A673 (cell line): ENCODE measurements around the gene SMIM7. TPM values are rescaled to one million over a fixed set of nuclear protein-coding genes. Genes with fewer than 3 reads are reported as not detected.

Source experiments
- BruUV-seq: library from RNA; stranded (reverse); fragments of 400-500 nt; replicated peaks from 2 replicates; lab custom pipeline; 2021; lab: Mats Ljungman, UMichigan
- CTCF ChIA-PET: fragments of 300-600 bp; sonication (Branson Sonifier 250); formaldehyde crosslinking; loops from one replicate; lab custom pipeline; 2022; ENCODE audit warnings: antibody characterized with exemption; lab: Charles Lee
- POLR2A ChIA-PET: fragments of 300-600 bp; sonication (Branson Sonifier 250); formaldehyde crosslinking; loops from one replicate; lab custom pipeline; 2022; ENCODE audit warnings: antibody characterized with exemption; ENCODE audit not compliant: low non-redundant PET; lab: Charles Lee
- DNase-seq: peaks from one replicate; pipeline ENCODE4 v3.0.0-alpha.2; 2015; ENCODE audit warnings: low spot score
- H3K27ac ChIP-seq: fragments of 200-600 bp; sonication (generic); 2 replicates; pipeline ENCODE4 v1.5.1; 2016; ENCODE audit warnings: mixed run types, low read depth, mild to moderate bottlenecking, mixed read lengths, antibody characterized with exemption, low read length; ENCODE audit not compliant: poor library complexity, severe bottlenecking
- H3K27me3 ChIP-seq: fragments of 200-600 bp; sonication (generic); replicated peaks from 2 replicates; pipeline ENCODE4 v1.6.1; 2017; ENCODE audit warnings: mixed run types, low read depth, mild to moderate bottlenecking, mixed read lengths, antibody characterized with exemption, low read length; ENCODE audit not compliant: insufficient read depth, poor library complexity
- H3K36me3 ChIP-seq: fragments of 200-600 bp; sonication (generic); 2 replicates; pipeline ENCODE4 v1.6.1; 2016; ENCODE audit warnings: mixed run types, mild to moderate bottlenecking, mixed read lengths, antibody characterized with exemption, low read length; ENCODE audit not compliant: insufficient read depth, poor library complexity, severe bottlenecking
- H3K4me1 ChIP-seq: fragments of 200-600 bp; sonication (generic); 2 replicates; pipeline ENCODE4 v1.6.1; 2017; ENCODE audit warnings: mixed run types, mild to moderate bottlenecking, mixed read lengths, antibody characterized with exemption, low read length; ENCODE audit not compliant: insufficient read depth, poor library complexity, severe bottlenecking
- H3K4me3 ChIP-seq: fragments of 200-600 bp; sonication (generic); 2 replicates; pipeline ENCODE4 v1.5.1; 2016; ENCODE audit warnings: low read depth, mixed run types, mild to moderate bottlenecking, mixed read lengths, low read length; ENCODE audit not compliant: poor library complexity, severe bottlenecking
- H3K9me3 ChIP-seq: fragments of 200-600 bp; sonication (generic); 2 replicates; pipeline ENCODE4 v1.6.1; 2016; ENCODE audit warnings: mixed run types, low read depth, mild to moderate bottlenecking, mixed read lengths, antibody characterized with exemption, low read length; ENCODE audit not compliant: poor library complexity, severe bottlenecking
- CTCF ChIP-seq: fragments of 300-800, 200-600 bp; sonication (generic); conservative IDR thresholded peaks from 2 replicates; pipeline ENCODE4 v1.5.1; 2017; ENCODE audit warnings: low read depth, mild to moderate bottlenecking, antibody characterized with exemption, low read length, moderate library complexity, mixed read lengths
- EZH2 ChIP-seq: fragments of 200-600 bp; sonication (generic); IDR thresholded peaks from 2 replicates; pipeline ENCODE4 v1.6.1; 2017; ENCODE audit warnings: borderline replicate concordance, low read depth, mild to moderate bottlenecking, mixed read lengths, antibody characterized with exemption, low read length; ENCODE audit not compliant: poor library complexity, severe bottlenecking
- intact Hi-C: fragments of 100-400 bp; cut with micrococcal nuclease; formaldehyde crosslinking; loops from one replicate; pipeline ENCODE4 v1.10.0; 2022; ENCODE audit not compliant: unreplicated experiment
- total RNA-seq: library from RNA; stranded (reverse); gene quantifications from 2 replicates; pipeline ENCODE4 v1.2.3, GENCODE V29; 2021

The SMIM7 gene
- total RNA-seq, 1 experiment from 2014 or later: 82.7 TPM

- CTCF ChIA-PET: no interaction called here
- TF ChIP-seq EZH2: no peak
- TF ChIP-seq CTCF: no peak
- DNase-seq: no peak
- BruUV-seq: no TSS peak
- no peak overlapping the region for H3K4me3 ChIP-seq
- POLR2A ChIA-PET: no interaction called here
- H3K27ac ChIP-seq: no peak overlapping the region
- no peaks in the 10 kb centered on the region for H3K27me3 ChIP-seq
- H3K36me3 ChIP-seq: no peaks in the 10 kb centered on the region
- no peaks in the 10 kb centered on the region for H3K9me3 ChIP-seq
- no peaks in the 10 kb centered on the region for H3K4me1 ChIP-seq
- intact Hi-C loops: no loop called here
These were observed 39.0 kb upstream of the SMIM7 start for GRCh38 chr19:16698914-16699313.

GRCh38 chr19:16688084-16688483, 28.1 kb upstream of the SMIM7 start:
- intact Hi-C loops: no loop called here
- DNase-seq: no peak
- Histone ChIP-seq H3K27ac (no peak overlapping the region), H3K27me3 (no peaks in the 10 kb centered on the region), H3K36me3 (no peaks in the 10 kb centered on the region), H3K4me1 (no peaks in the 10 kb centered on the region), H3K4me3 (no peak overlapping the region), H3K9me3 (no peaks in the 10 kb centered on the region)
- BruUV-seq: no TSS peak
- no peak for TF ChIP-seq EZH2
- TF ChIP-seq CTCF: no peak
- ChIA-PET CTCF (no interaction called here), POLR2A (no interaction called here)

DNA sequence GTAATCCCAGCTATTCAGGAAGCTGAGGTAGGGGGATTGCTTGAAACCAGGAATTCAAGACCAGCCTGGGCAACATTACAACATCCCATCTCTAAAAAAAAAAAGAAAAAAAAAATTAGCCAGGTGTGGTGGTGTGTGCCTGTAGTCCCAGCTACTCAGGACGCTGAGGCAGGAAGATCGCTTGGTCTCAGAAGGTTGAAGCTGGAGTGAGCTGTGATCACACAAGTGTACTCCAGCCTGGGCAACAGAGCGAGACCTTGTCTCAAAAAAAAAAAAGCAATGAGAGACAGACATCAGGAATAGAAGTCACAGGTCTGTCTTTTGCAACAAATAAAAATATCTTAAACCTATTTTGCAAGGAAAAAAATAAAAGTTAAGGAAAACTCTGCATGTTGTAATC, 24.3 kb upstream of the SMIM7 start:
- intact Hi-C loops: no loop called here
- POLR2A ChIA-PET: interaction anchor here (0.6 kb wide), 1 partner anchor 190 kb away, joined by 5 read pairs; no protein-coding TSS in a partner anchor
- peaks cover 14% of the 10 kb centered on the region for H3K36me3 ChIP-seq
- H3K4me3 ChIP-seq: no peak overlapping the region
- no peaks in the 10 kb centered on the region for H3K27me3 ChIP-seq
- no peak for DNase-seq
- BruUV-seq: no TSS peak
- no peak overlapping the region for H3K27ac ChIP-seq
- no peaks in the 10 kb centered on the region for H3K9me3 ChIP-seq
- H3K4me1 ChIP-seq: no peaks in the 10 kb centered on the region
- TF ChIP-seq CTCF (no peak), EZH2 (no peak)
- CTCF ChIA-PET: interaction anchor here (0.7 kb wide), 1 partner anchor 11 kb away, joined by 3 read pairs; no protein-coding TSS in a partner anchor
